K562 (cell line): ENCODE measurements around the gene ABCG1. TPM values are rescaled to one million over a fixed set of nuclear protein-coding genes. Genes with fewer than 3 reads are reported as not detected.

ENCODE experiments used
- ATAC-seq: fragments of 200-7000 bp; cut with Tn5 transposase; 3 replicates; pipeline ENCODE4 v1.9.1; 2020; ENCODE audit warnings: moderate library complexity
- BruUV-seq: library from RNA; stranded (reverse); fragments of 400-500 nt; replicated peaks from 2 replicates; lab custom pipeline; 2021; lab: Mats Ljungman, UMichigan
- CTCF ChIA-PET: fragments of 300-600 bp; formaldehyde crosslinking; extraction: SDS; loops from one replicate; lab custom pipeline; 2021; ENCODE audit warnings: low intra/inter-chr PET ratio; lab: Yijun Ruan, JAX
- POLR2A ChIA-PET: fragments of 300-600, 350-650 bp; sonication (Branson Sonifier 250); formaldehyde crosslinking; extraction: SDS; loops from one replicate; lab custom pipeline; 2021; ENCODE audit warnings: antibody characterized with exemption, inconsistent platforms; lab: Yijun Ruan, JAX
- DNase-seq, 4 experiments: peaks; one replicate each; pipeline versions ENCODE4 v3.0.0 to v3.0.0-alpha.2; 2011 to 2018; ENCODE audit warnings: low spot score in 3 of 4, mixed read lengths in 3 of 4; ENCODE audit errors: extremely low read depth in 1 of 4
- FAIRE-seq: peaks from 2 replicates; lab custom pipeline; 2011; peaks lifted over from hg19 to GRCh38; lab: Jason Lieb, UNC
- H2AFZ ChIP-seq: 2 replicates; pipeline ENCODE4 v1.6.0; 2011; ENCODE audit warnings: low read depth, low read length, control low read depth, inconsistent platforms
- H3K27ac ChIP-seq: fragments of 200-600 bp; 3 replicates; pipeline ENCODE4 v1.8.0; 2011; ENCODE audit warnings: low read depth, mild to moderate bottlenecking, control low read depth, inconsistent platforms, low read length, moderate library complexity, mixed read lengths; ENCODE audit errors: extremely low read depth
- H3K27me3 ChIP-seq, 2 experiments: fragments of 300-600 bp in 1 of 2; 2 replicates in 1 of 2; 3 replicates in 1 of 2; pipeline versions ENCODE4 v1.6.0 to v1.8.0; 2011; ENCODE audit warnings: inconsistent platforms in 2 of 2, low read length in 2 of 2, mild to moderate bottlenecking in 1 of 2, mixed read lengths in 1 of 2, moderate library complexity in 1 of 2; ENCODE audit not compliant: control insufficient read depth in 2 of 2, insufficient read depth in 2 of 2
- H3K36me3 ChIP-seq: fragments of 300-600 bp; 3 replicates; pipeline ENCODE4 v1.8.0; 2011; ENCODE audit warnings: mild to moderate bottlenecking, low read length, inconsistent platforms; ENCODE audit not compliant: control insufficient read depth, insufficient read depth
- H3K4me1 ChIP-seq, 2 experiments: fragments of 200-600 bp in 1 of 2; replicated peaks in 1 of 2; 2 replicates in 1 of 2; 3 replicates in 1 of 2; pipeline versions ENCODE4 v1.5.1 to v1.8.0; 2011; ENCODE audit warnings: inconsistent platforms in 2 of 2, low read length in 2 of 2, mild to moderate bottlenecking in 1 of 2, mixed read lengths in 1 of 2, moderate library complexity in 1 of 2; ENCODE audit not compliant: control insufficient read depth in 2 of 2, insufficient read depth in 2 of 2
- H3K4me2 ChIP-seq: 2 replicates; pipeline ENCODE4 v1.6.1; 2011; ENCODE audit warnings: low read length, control low read depth, inconsistent platforms, mixed read lengths; ENCODE audit not compliant: insufficient read depth
- H3K4me3 ChIP-seq: fragments of 200-600 bp; sonication (generic), shearing (Covaris generic); 2 replicates; pipeline ENCODE4 v1.5.1; 2016; ENCODE audit warnings: control low read depth, inconsistent platforms
- H3K79me2 ChIP-seq: fragments of 200-600 bp; 3 replicates; pipeline ENCODE4 v1.8.0; 2011; ENCODE audit warnings: low read length, inconsistent platforms; ENCODE audit not compliant: control insufficient read depth, insufficient read depth
- H3K9ac ChIP-seq, 2 experiments: 2 replicates each; pipeline versions ENCODE4 v1.6.0 to v1.6.1; 2011; ENCODE audit warnings: low read depth in 2 of 2, low read length in 2 of 2, control low read depth in 1 of 2, inconsistent platforms in 1 of 2, mild to moderate bottlenecking in 1 of 2, mixed read lengths in 1 of 2; ENCODE audit not compliant: insufficient read depth in 1 of 2
- H3K9me1 ChIP-seq: one replicate; pipeline ENCODE4 v1.6.0; 2011; ENCODE audit warnings: inconsistent platforms, mild to moderate bottlenecking, low read length, moderate library complexity; ENCODE audit not compliant: control insufficient read depth, insufficient read depth
- H3K9me3 ChIP-seq: replicated peaks from 2 replicates; pipeline ENCODE4 v1.5.1; 2011; ENCODE audit warnings: low read depth, low read length, inconsistent platforms; ENCODE audit not compliant: control insufficient read depth, insufficient read depth
- H4K20me1 ChIP-seq: replicated peaks from 2 replicates; pipeline ENCODE4 v1.6.1; 2011; ENCODE audit warnings: low read length, inconsistent platforms, mixed read lengths; ENCODE audit not compliant: control insufficient read depth, insufficient read depth
- CEBPB ChIP-seq: fragments of 450-650 bp; IDR thresholded peaks from 2 replicates; pipeline ENCODE4 v1.6.1; 2016; ENCODE audit warnings: missing genetic modification characterization, missing compliant biosample characterization
- CREBBP ChIP-seq: IDR thresholded peaks from one replicate; pipeline ENCODE4 v1.6.1; 2012; ENCODE audit warnings: low read depth, mild to moderate bottlenecking, control low read depth, inconsistent platforms, low read length
- GTF2E2 ChIP-seq: fragments of 200-800 bp; sonication (Bioruptor generic); IDR thresholded peaks from 2 replicates; pipeline ENCODE4 v1.6.1; 2016; ENCODE audit warnings: missing genetic modification characterization, missing compliant biosample characterization
- MAFG ChIP-seq: fragments of 450-650 bp; conservative IDR thresholded peaks from 2 replicates; pipeline ENCODE4 v1.6.1; 2016; ENCODE audit warnings: missing genetic modification characterization, missing compliant biosample characterization
- NEUROD1 ChIP-seq: fragments of 150-350 bp; IDR thresholded peaks from 2 replicates; pipeline ENCODE4 v1.6.1; 2014; ENCODE audit warnings: borderline replicate concordance, low read length, low read depth; ENCODE audit not compliant: partially characterized antibody
- NR4A1 ChIP-seq, 2 experiments: fragments of 250-450 bp in 1 of 2; fragments of 450-650 bp in 1 of 2; sonication (Bioruptor Pico) in 1 of 2; IDR thresholded peaks; 2 replicates each; pipeline versions ENCODE4 v1.4.0 to v1.6.1; 2016 to 2020; ENCODE audit warnings: mild to moderate bottlenecking in 2 of 2, missing compliant biosample characterization in 1 of 2, missing genetic modification characterization in 1 of 2, moderate library complexity in 1 of 2
- PHF21A ChIP-seq: fragments of 450-650 bp; IDR thresholded peaks from 2 replicates; pipeline ENCODE4 v1.6.1; 2017; ENCODE audit warnings: low read depth, borderline replicate concordance
- RNF2 ChIP-seq: sonication (generic); IDR thresholded peaks from 2 replicates; pipeline ENCODE4 v1.6.1; 2016
- ZNF184 ChIP-seq: sonication (generic); formaldehyde crosslinking; IDR thresholded peaks from 2 replicates; pipeline ENCODE4 v1.5.0; 2020; ENCODE audit warnings: missing genetic modification reagents
- WGBS: fragments of 100-300 bp; shearing (Covaris generic); methylation state at CpG from one replicate; pipeline ENCODE4 v1.1.6; 2016; ENCODE audit warnings: low coverage, mixed read lengths; ENCODE audit not compliant: insufficient coverage; ENCODE audit errors: missing lambda C conversion rate; 5-methylcytosine and 5-hydroxymethylcytosine counted together
- in situ Hi-C: fragments of 300-500 bp; cut with MboI; formaldehyde crosslinking; loops from 4 replicates; pipeline ENCODE4 v1.15.0; 2018; ENCODE audit warnings: inconsistent platforms, mixed read lengths
- intact Hi-C: fragments of 100-400 bp; cut with micrococcal nuclease; formaldehyde crosslinking; loops from 2 replicates; pipeline ENCODE4 v1.14.2; 2022
- polyA plus RNA-seq, 8 experiments: library from polyadenylated mRNA; depleted of rRNA in 4 of 8; stranded (reverse) in 5 of 8; unstranded in 3 of 8; fragments of >200 nt; fragmentation: Nextera tagmentation in 2 of 8; fragmentation: Illumina TruSeq in 1 of 8; extraction: Ambion mirVana in 2 of 8; extraction: Trizol in 1 of 8; gene quantifications; 2 replicates each; pipeline versions ENCODE4 v1.2.1 to v1.2.3, GENCODE V29; 2011 to 2014; ENCODE audit warnings: inconsistent platforms in 1 of 8, missing spikeins in 1 of 8
- total RNA-seq, 7 experiments: library from RNA; depleted of rRNA in 6 of 7; stranded (reverse); fragments of >200 nt in 6 of 7; fragmentation: Illumina TruSeq in 2 of 7; extraction: Trizol in 2 of 7; gene quantifications; 2 replicates each; pipeline versions ENCODE4 v1.2.1 to v1.2.3, GENCODE V29; 2011 to 2021; ENCODE audit warnings: low replicate concordance in 1 of 7
- TF ChIP-seq, protein P1 (sequence below): fragments of 250-450 bp; sonication (Bioruptor Pico); IDR thresholded peaks from 2 replicates; pipeline ENCODE4 v1.8.0; 2022; ENCODE audit warnings: inconsistent platforms

ABCG1 gene
- total and polyA plus RNA-seq, 9 of the 15 experiments (the other 6 are each of a cell fraction or from before 2014, with no cell fraction given): 0.04 to 0.09 TPM; not detected in 7

DNA sequence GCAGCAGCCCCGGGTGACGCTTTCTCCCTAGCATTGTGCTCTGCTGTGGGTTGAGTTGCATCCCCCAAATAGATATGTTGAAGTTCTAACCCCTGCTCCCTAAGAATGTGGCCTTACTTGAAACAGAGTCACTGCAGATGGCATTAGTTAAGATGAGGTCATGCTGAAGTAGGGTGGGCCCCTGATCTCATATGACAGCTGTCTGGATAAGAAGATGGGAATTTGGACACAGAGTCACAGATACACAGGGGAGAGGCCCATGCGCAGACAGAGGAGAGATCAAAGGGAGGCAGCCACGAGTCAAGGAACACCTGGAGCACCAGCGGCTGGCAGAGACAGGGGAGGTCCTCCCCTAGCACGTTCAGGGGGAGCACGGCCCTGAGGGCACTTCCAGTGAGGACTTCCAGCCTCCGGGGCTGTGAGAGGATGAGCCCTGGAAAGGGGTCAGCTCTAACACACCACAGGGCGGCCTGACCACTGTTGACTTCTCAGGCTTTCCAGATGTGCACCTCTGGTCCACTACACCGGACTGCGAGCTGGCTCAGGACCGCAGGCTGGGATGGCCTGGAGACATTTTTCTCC lies 46.4 kb downstream of the ABCG1 start:
- CTCF ChIA-PET: no interaction called here
- peaks cover 2% of the 10 kb centered on the region for H3K9me1 ChIP-seq
- H3K27ac ChIP-seq: no peak overlapping the region
- intact Hi-C loops (no loop called here), in situ Hi-C loops (no loop called here)
- TF ChIP-seq RNF2 (no peak), MAFG (tag) (no peak), GTF2E2 (tag) (no peak), PHF21A (no peak), NEUROD1 (no peak), ZNF184 (no peak), CEBPB (tag) (no peak), CREBBP (no peak), NR4A1 (CRISPR knock-in tag; IDR thresholded peaks at IDR 0.05) (no peak), NR4A1 (tag; IDR thresholded peaks at IDR 0.05) (no peak)
- TF ChIP-seq, protein P1, sequence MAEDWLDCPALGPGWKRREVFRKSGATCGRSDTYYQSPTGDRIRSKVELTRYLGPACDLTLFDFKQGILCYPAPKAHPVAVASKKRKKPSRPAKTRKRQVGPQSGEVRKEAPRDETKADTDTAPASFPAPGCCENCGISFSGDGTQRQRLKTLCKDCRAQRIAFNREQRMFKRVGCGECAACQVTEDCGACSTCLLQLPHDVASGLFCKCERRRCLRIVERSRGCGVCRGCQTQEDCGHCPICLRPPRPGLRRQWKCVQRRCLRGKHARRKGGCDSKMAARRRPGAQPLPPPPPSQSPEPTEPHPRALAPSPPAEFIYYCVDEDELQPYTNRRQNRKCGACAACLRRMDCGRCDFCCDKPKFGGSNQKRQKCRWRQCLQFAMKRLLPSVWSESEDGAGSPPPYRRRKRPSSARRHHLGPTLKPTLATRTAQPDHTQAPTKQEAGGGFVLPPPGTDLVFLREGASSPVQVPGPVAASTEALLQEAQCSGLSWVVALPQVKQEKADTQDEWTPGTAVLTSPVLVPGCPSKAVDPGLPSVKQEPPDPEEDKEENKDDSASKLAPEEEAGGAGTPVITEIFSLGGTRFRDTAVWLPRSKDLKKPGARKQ (CRISPR knock-in tag): no peak
- DNase-seq: no peak
- H3K9ac ChIP-seq: no peak overlapping the region
- FAIRE-seq: no peak
- under 1% methylated on average over 12 of the region's 12 CpGs for WGBS
- POLR2A ChIA-PET: interaction anchor here (1.2 kb wide), 1 partner anchor 14 kb away, joined by 7 read pairs; no protein-coding TSS in a partner anchor
- no peak for ATAC-seq
- H3K4me3 ChIP-seq: no peak overlapping the region
- H2AFZ ChIP-seq: no peak overlapping the region
- no peaks in the 10 kb centered on the region for H3K79me2 ChIP-seq
- H3K4me2 ChIP-seq: no peak overlapping the region
- H3K27me3 ChIP-seq: peaks cover 26 to 63% of the 10 kb centered on the region in 2 experiments
- no TSS peak for BruUV-seq
- H4K20me1 ChIP-seq: 0 out of 2 replicates have a peak, but pooled peaks cover 15% of the 10 kb centered on the region
- H3K36me3 ChIP-seq: no peaks in the 10 kb centered on the region
- H3K9me3 ChIP-seq: no peaks in the 10 kb centered on the region
- H3K4me1 ChIP-seq: no peaks in the 10 kb centered on the region
